ENCODE data around the gene GET4.
"Not testable (repeated sequence)": the region's sequence is repeated elsewhere in the genome, so short reads cannot be mapped to it uniquely, and the experiment has no call there.

The GET4 gene

GRCh38 chr7:869348-869747 lies 7.0 kb upstream of the GET4 start:
- DNase-seq (ENCODE audit: low read depth, low spot score): no peak

GRCh38 chr7:871900-872537 lies 4.3 kb upstream of the GET4 start:
- DNase-seq (ENCODE audit: low read depth, low spot score): no peak

GRCh38 chr7:872685-873084 lies 3.7 kb upstream of the GET4 start:
- not testable (repeated sequence) for DNase-seq (ENCODE audit: low read depth, low spot score)

- DNase-seq (ENCODE audit: low read depth, low spot score): peak; percentile 53
These were observed 2.9 kb upstream of the GET4 start for GRCh38 chr7:873367-874002.

GRCh38 chr7:874031-874749 lies 2.2 kb upstream of the GET4 start:
- no peak for DNase-seq (ENCODE audit: low read depth, low spot score)

GRCh38 chr7:875051-875450 lies 1.3 kb upstream of the GET4 start:
- no peak for DNase-seq (ENCODE audit: low read depth, low spot score)

- no peak for DNase-seq (ENCODE audit: low read depth, low spot score)
These were observed 778 bp upstream of the GET4 start for GRCh38 chr7:875476-876076.

- DNase-seq (ENCODE audit: low read depth, low spot score): no peak
These were observed 588 bp downstream of the GET4 start for GRCh38 chr7:876972-877311.

- DNase-seq (ENCODE audit: low read depth, low spot score): no peak
These were observed 1.2 kb downstream of the GET4 start for GRCh38 chr7:877312-878232.

GRCh38 chr7:879093-879492 lies 2.7 kb downstream of the GET4 start:
- no peak for DNase-seq (ENCODE audit: low read depth, low spot score)

- DNase-seq (ENCODE audit: low read depth, low spot score): no peak
These were observed 3.4 kb downstream of the GET4 start for GRCh38 chr7:879706-880105.

GRCh38 chr7:880450-880849 lies 4.1 kb downstream of the GET4 start:
- DNase-seq (ENCODE audit: low read depth, low spot score): no peak

GRCh38 chr7:881441-882234 lies 5.3 kb downstream of the GET4 start:
- no peak for DNase-seq (ENCODE audit: low read depth, low spot score)

GRCh38 chr7:882336-883035 lies 6.1 kb downstream of the GET4 start:
- no peak for DNase-seq (ENCODE audit: low read depth, low spot score)

GRCh38 chr7:883055-884021 lies 7.0 kb downstream of the GET4 start:
- no peak for DNase-seq (ENCODE audit: low read depth, low spot score)

- DNase-seq (ENCODE audit: low read depth, low spot score): no peak
These were observed 8.0 kb downstream of the GET4 start for GRCh38 chr7:884191-885003.

GRCh38 chr7:885261-885892 lies 9.0 kb downstream of the GET4 start:
- no peak for DNase-seq (ENCODE audit: low read depth, low spot score)
